K562 (cell line): ENCODE measurements around the gene PJA1. TPM values are rescaled to one million over a fixed set of nuclear protein-coding genes. Genes with fewer than 3 reads are reported as not detected.

Experiments
- ATAC-seq: fragments of 200-7000 bp; cut with Tn5 transposase; 3 replicates; pipeline ENCODE4 v1.9.1; 2020; ENCODE audit warnings: moderate library complexity
- BruUV-seq: library from RNA; stranded (reverse); fragments of 400-500 nt; replicated peaks from 2 replicates; lab custom pipeline; 2021; lab: Mats Ljungman, UMichigan
- CTCF ChIA-PET: fragments of 300-600 bp; formaldehyde crosslinking; extraction: SDS; loops from one replicate; lab custom pipeline; 2021; ENCODE audit warnings: low intra/inter-chr PET ratio; lab: Yijun Ruan, JAX
- POLR2A ChIA-PET: fragments of 300-600, 350-650 bp; sonication (Branson Sonifier 250); formaldehyde crosslinking; extraction: SDS; loops from one replicate; lab custom pipeline; 2021; ENCODE audit warnings: antibody characterized with exemption, inconsistent platforms; lab: Yijun Ruan, JAX
- DNase-seq, 4 experiments: peaks; one replicate each; pipeline versions ENCODE4 v3.0.0 to v3.0.0-alpha.2; 2011 to 2018; ENCODE audit warnings: low spot score in 3 of 4, mixed read lengths in 3 of 4; ENCODE audit errors: extremely low read depth in 1 of 4
- FAIRE-seq: peaks from 2 replicates; lab custom pipeline; 2011; peaks lifted over from hg19 to GRCh38; lab: Jason Lieb, UNC
- H2AFZ ChIP-seq: 2 replicates; pipeline ENCODE4 v1.6.0; 2011; ENCODE audit warnings: low read depth, low read length, control low read depth, inconsistent platforms
- H3K27ac ChIP-seq: fragments of 200-600 bp; 3 replicates; pipeline ENCODE4 v1.8.0; 2011; ENCODE audit warnings: low read depth, mild to moderate bottlenecking, control low read depth, inconsistent platforms, low read length, moderate library complexity, mixed read lengths; ENCODE audit errors: extremely low read depth
- H3K27me3 ChIP-seq, 2 experiments: fragments of 300-600 bp in 1 of 2; 2 replicates in 1 of 2; 3 replicates in 1 of 2; pipeline versions ENCODE4 v1.6.0 to v1.8.0; 2011; ENCODE audit warnings: inconsistent platforms in 2 of 2, low read length in 2 of 2, mild to moderate bottlenecking in 1 of 2, mixed read lengths in 1 of 2, moderate library complexity in 1 of 2; ENCODE audit not compliant: control insufficient read depth in 2 of 2, insufficient read depth in 2 of 2
- H3K36me3 ChIP-seq: fragments of 300-600 bp; 3 replicates; pipeline ENCODE4 v1.8.0; 2011; ENCODE audit warnings: mild to moderate bottlenecking, low read length, inconsistent platforms; ENCODE audit not compliant: control insufficient read depth, insufficient read depth
- H3K4me1 ChIP-seq, 2 experiments: fragments of 200-600 bp in 1 of 2; replicated peaks in 1 of 2; 2 replicates in 1 of 2; 3 replicates in 1 of 2; pipeline versions ENCODE4 v1.5.1 to v1.8.0; 2011; ENCODE audit warnings: inconsistent platforms in 2 of 2, low read length in 2 of 2, mild to moderate bottlenecking in 1 of 2, mixed read lengths in 1 of 2, moderate library complexity in 1 of 2; ENCODE audit not compliant: control insufficient read depth in 2 of 2, insufficient read depth in 2 of 2
- H3K4me2 ChIP-seq: 2 replicates; pipeline ENCODE4 v1.6.1; 2011; ENCODE audit warnings: low read length, control low read depth, inconsistent platforms, mixed read lengths; ENCODE audit not compliant: insufficient read depth
- H3K4me3 ChIP-seq: fragments of 200-600 bp; sonication (generic), shearing (Covaris generic); 2 replicates; pipeline ENCODE4 v1.5.1; 2016; ENCODE audit warnings: control low read depth, inconsistent platforms
- H3K79me2 ChIP-seq: fragments of 200-600 bp; 3 replicates; pipeline ENCODE4 v1.8.0; 2011; ENCODE audit warnings: low read length, inconsistent platforms; ENCODE audit not compliant: control insufficient read depth, insufficient read depth
- H3K9ac ChIP-seq, 2 experiments: 2 replicates each; pipeline versions ENCODE4 v1.6.0 to v1.6.1; 2011; ENCODE audit warnings: low read depth in 2 of 2, low read length in 2 of 2, control low read depth in 1 of 2, inconsistent platforms in 1 of 2, mild to moderate bottlenecking in 1 of 2, mixed read lengths in 1 of 2; ENCODE audit not compliant: insufficient read depth in 1 of 2
- H3K9me1 ChIP-seq: one replicate; pipeline ENCODE4 v1.6.0; 2011; ENCODE audit warnings: inconsistent platforms, mild to moderate bottlenecking, low read length, moderate library complexity; ENCODE audit not compliant: control insufficient read depth, insufficient read depth
- H3K9me3 ChIP-seq: replicated peaks from 2 replicates; pipeline ENCODE4 v1.5.1; 2011; ENCODE audit warnings: low read depth, low read length, inconsistent platforms; ENCODE audit not compliant: control insufficient read depth, insufficient read depth
- H4K20me1 ChIP-seq: replicated peaks from 2 replicates; pipeline ENCODE4 v1.6.1; 2011; ENCODE audit warnings: low read length, inconsistent platforms, mixed read lengths; ENCODE audit not compliant: control insufficient read depth, insufficient read depth
- CBX2 ChIP-seq: fragments of 200-600 bp; sonication (generic); IDR thresholded peaks from one replicate; pipeline ENCODE4 v1.6.1; 2012; ENCODE audit warnings: mild to moderate bottlenecking, low read length, inconsistent platforms; ENCODE audit not compliant: insufficient read depth, poor library complexity, severe bottlenecking
- CBX5 ChIP-seq: IDR thresholded peaks from 2 replicates; pipeline ENCODE4 v1.6.1; 2014; ENCODE audit warnings: low read depth, borderline replicate concordance
- FIP1L1 ChIP-seq: fragments of 200-400 bp; formaldehyde crosslinking; IDR thresholded peaks from 2 replicates; pipeline ENCODE4 v1.6.1; 2018; ENCODE audit warnings: mild to moderate bottlenecking, low read depth, low read length; ENCODE audit not compliant: poor library complexity, severe bottlenecking
- FOXP1 ChIP-seq: sonication (generic); formaldehyde crosslinking; IDR thresholded peaks from 2 replicates; pipeline ENCODE4 v1.8.0; 2022; ENCODE audit warnings: mild to moderate bottlenecking, missing genetic modification reagents
- NCOA6 ChIP-seq: fragments of 450-650 bp; IDR thresholded peaks from 2 replicates; pipeline ENCODE4 v1.6.1; 2017; ENCODE audit warnings: mild to moderate bottlenecking
- RBBP5 ChIP-seq: fragments of 200-600 bp; sonication (generic); IDR thresholded peaks from 2 replicates; pipeline ENCODE4 v1.6.1; 2012; ENCODE audit warnings: borderline replicate concordance, mild to moderate bottlenecking, low read length, control low read depth, inconsistent platforms; ENCODE audit not compliant: insufficient read depth, poor library complexity, severe bottlenecking
- SRSF3 ChIP-seq: fragments of 200-400 bp; formaldehyde crosslinking; IDR thresholded peaks from 2 replicates; pipeline ENCODE4 v1.6.1; 2016; ENCODE audit warnings: mild to moderate bottlenecking, low read length, moderate library complexity; ENCODE audit not compliant: insufficient read depth
- XRCC3 ChIP-seq: fragments of 450-650 bp; IDR thresholded peaks from 2 replicates; pipeline ENCODE4 v1.6.1; 2017; ENCODE audit warnings: mild to moderate bottlenecking, moderate library complexity
- ZBTB34 ChIP-seq: fragments of 250-450 bp; sonication (Bioruptor Pico); IDR thresholded peaks from 2 replicates; pipeline ENCODE4 v1.8.0; 2021; ENCODE audit warnings: mild to moderate bottlenecking, moderate library complexity
- ZNF830 ChIP-seq: fragments of 250-450 bp; sonication (Bioruptor Pico); IDR thresholded peaks from 2 replicates; pipeline ENCODE4 v1.5.0; 2021; ENCODE audit warnings: mild to moderate bottlenecking
- WGBS: fragments of 100-300 bp; shearing (Covaris generic); methylation state at CpG from one replicate; pipeline ENCODE4 v1.1.6; 2016; ENCODE audit warnings: low coverage, mixed read lengths; ENCODE audit not compliant: insufficient coverage; ENCODE audit errors: missing lambda C conversion rate; 5-methylcytosine and 5-hydroxymethylcytosine counted together
- in situ Hi-C: fragments of 300-500 bp; cut with MboI; formaldehyde crosslinking; loops from 4 replicates; pipeline ENCODE4 v1.15.0; 2018; ENCODE audit warnings: inconsistent platforms, mixed read lengths
- intact Hi-C: fragments of 100-400 bp; cut with micrococcal nuclease; formaldehyde crosslinking; loops from 2 replicates; pipeline ENCODE4 v1.14.2; 2022
- polyA plus RNA-seq, 8 experiments: library from polyadenylated mRNA; depleted of rRNA in 4 of 8; stranded (reverse) in 5 of 8; unstranded in 3 of 8; fragments of >200 nt; fragmentation: Nextera tagmentation in 2 of 8; fragmentation: Illumina TruSeq in 1 of 8; extraction: Ambion mirVana in 2 of 8; extraction: Trizol in 1 of 8; gene quantifications; 2 replicates each; pipeline versions ENCODE4 v1.2.1 to v1.2.3, GENCODE V29; 2011 to 2014; ENCODE audit warnings: inconsistent platforms in 1 of 8, missing spikeins in 1 of 8
- total RNA-seq, 7 experiments: library from RNA; depleted of rRNA in 6 of 7; stranded (reverse); fragments of >200 nt in 6 of 7; fragmentation: Illumina TruSeq in 2 of 7; extraction: Trizol in 2 of 7; gene quantifications; 2 replicates each; pipeline versions ENCODE4 v1.2.1 to v1.2.3, GENCODE V29; 2011 to 2021; ENCODE audit warnings: low replicate concordance in 1 of 7

PJA1 gene
- total and polyA plus RNA-seq, 9 of the 15 experiments (the other 6 are each of a cell fraction or from before 2014, with no cell fraction given): 1.6 to 6.0 (median 4.0) TPM

GRCh38 chrX:69149466-69150280 lies 15.6 kb downstream of the PJA1 start:
- POLR2A ChIA-PET: no interaction called here
- Histone ChIP-seq H3K9me3 (no peaks in the 10 kb centered on the region), H3K27ac (no peak overlapping the region), H3K79me2 (no peaks in the 10 kb centered on the region), H3K9me1 (no peaks in the 10 kb centered on the region), H3K4me3 (no peak overlapping the region), H3K4me2 (no peak overlapping the region), H3K27me3 (no peaks in the 10 kb centered on the region), H3K9ac (no peak overlapping the region)
- no peak for DNase-seq
- no peak for FAIRE-seq
- in situ Hi-C loops: no loop called here
- TF ChIP-seq ZNF830 (no peak), NCOA6 (no peak), XRCC3 (no peak), FOXP1 (CRISPR knock-in tag) (no peak), ZBTB34 (CRISPR knock-in tag) (no peak), SRSF3 (no peak), RBBP5 (no peak), FIP1L1 (no peak), CBX2 (no peak), CBX5 (no peak)
- TF ChIP-seq, all 486 proteins: peak for 0
- intact Hi-C loops: no loop called here
- H2AFZ ChIP-seq: no peak overlapping the region
- no TSS peak for BruUV-seq
- 10% methylated on average over 3 of the region's 28 CpGs for WGBS
- CTCF ChIA-PET: no interaction called here
- ATAC-seq: no peak
- no peaks in the 10 kb centered on the region for H3K36me3 ChIP-seq
- H4K20me1 ChIP-seq: no peaks in the 10 kb centered on the region
- H3K4me1 ChIP-seq: no peaks in the 10 kb centered on the region
